ENCODE results near the gene KIF16B.

Gene KIF16B

GRCh38 chr20:16481977-16482376 is 91.3 kb downstream of the KIF16B start:
- TF ChIP-seq REST (IDR thresholded peaks at IDR 0.05; ENCODE audit: insufficient read depth in 1 of 2, low read depth in 2 of 2, low read length in 2 of 2) (no peak), SIN3A (IDR thresholded peaks at IDR 0.05; ENCODE audit: borderline replicate concordance, insufficient read depth, low read length) (no peak), TAF1 (IDR thresholded peaks at IDR 0.05; ENCODE audit: borderline replicate concordance, insufficient read depth, low read length) (no peak), POLR2AphosphoS5 (IDR thresholded peaks at IDR 0.05; ENCODE audit: low read depth, low read length) (no peak), FOXP2 (optimal IDR thresholded peaks at IDR 0.05; ENCODE audit: borderline replicate concordance, extremely low read depth, extremely low read length, insufficient read depth) (no peak)

- TF ChIP-seq FOXP2 (optimal IDR thresholded peaks at IDR 0.05; ENCODE audit: borderline replicate concordance, extremely low read depth, extremely low read length, insufficient read depth): no peak
- no peak for TF ChIP-seq TAF1 (IDR thresholded peaks at IDR 0.05; ENCODE audit: borderline replicate concordance, insufficient read depth, low read length)
- TF ChIP-seq REST (IDR thresholded peaks at IDR 0.05; ENCODE audit: insufficient read depth in 1 of 2, low read depth in 2 of 2, low read length in 2 of 2): no peak
- no peak for TF ChIP-seq POLR2AphosphoS5 (IDR thresholded peaks at IDR 0.05; ENCODE audit: low read depth, low read length)
- no peak for TF ChIP-seq SIN3A (IDR thresholded peaks at IDR 0.05; ENCODE audit: borderline replicate concordance, insufficient read depth, low read length)
These were observed 93.6 kb downstream of the KIF16B start for GRCh38 chr20:16479666-16480065.

- no peak for TF ChIP-seq REST (IDR thresholded peaks at IDR 0.05; ENCODE audit: insufficient read depth in 1 of 2, low read depth in 2 of 2, low read length in 2 of 2)
- no peak for TF ChIP-seq POLR2AphosphoS5 (IDR thresholded peaks at IDR 0.05; ENCODE audit: low read depth, low read length)
- no peak for TF ChIP-seq SIN3A (IDR thresholded peaks at IDR 0.05; ENCODE audit: borderline replicate concordance, insufficient read depth, low read length)
- no peak for TF ChIP-seq FOXP2 (optimal IDR thresholded peaks at IDR 0.05; ENCODE audit: borderline replicate concordance, extremely low read depth, extremely low read length, insufficient read depth)
- no peak for TF ChIP-seq TAF1 (IDR thresholded peaks at IDR 0.05; ENCODE audit: borderline replicate concordance, insufficient read depth, low read length)
These were observed 95.6 kb downstream of the KIF16B start for GRCh38 chr20:16477632-16478031.

GRCh38 chr20:16476032-16476431 is 97.2 kb downstream of the KIF16B start:
- no peak for TF ChIP-seq TAF1 (IDR thresholded peaks at IDR 0.05; ENCODE audit: borderline replicate concordance, insufficient read depth, low read length)
- no peak for TF ChIP-seq POLR2AphosphoS5 (IDR thresholded peaks at IDR 0.05; ENCODE audit: low read depth, low read length)
- TF ChIP-seq SIN3A (IDR thresholded peaks at IDR 0.05; ENCODE audit: borderline replicate concordance, insufficient read depth, low read length): no peak
- no peak for TF ChIP-seq REST (IDR thresholded peaks at IDR 0.05; ENCODE audit: insufficient read depth in 1 of 2, low read depth in 2 of 2, low read length in 2 of 2)
- no peak for TF ChIP-seq FOXP2 (optimal IDR thresholded peaks at IDR 0.05; ENCODE audit: borderline replicate concordance, extremely low read depth, extremely low read length, insufficient read depth)

- TF ChIP-seq FOXP2 (optimal IDR thresholded peaks at IDR 0.05; ENCODE audit: borderline replicate concordance, extremely low read depth, extremely low read length, insufficient read depth) (no peak), TAF1 (IDR thresholded peaks at IDR 0.05; ENCODE audit: borderline replicate concordance, insufficient read depth, low read length) (no peak), SIN3A (IDR thresholded peaks at IDR 0.05; ENCODE audit: borderline replicate concordance, insufficient read depth, low read length) (no peak), REST (IDR thresholded peaks at IDR 0.05; ENCODE audit: insufficient read depth in 1 of 2, low read depth in 2 of 2, low read length in 2 of 2) (no peak), POLR2AphosphoS5 (IDR thresholded peaks at IDR 0.05; ENCODE audit: low read depth, low read length) (no peak)
These were observed 98.0 kb downstream of the KIF16B start for GRCh38 chr20:16475225-16475624.
